ENCODE data around the gene ATP9B.

GRCh38 chr18:79402977-79403722, 334.0 kb downstream of the ATP9B start:
- no peak for TF ChIP-seq CTCF (IDR thresholded peaks at IDR 0.05)
- no peak for TF ChIP-seq POLR2A (IDR thresholded peaks at IDR 0.05)
- TF ChIP-seq EP300 (IDR thresholded peaks at IDR 0.05) = no peak

Data from ovary (tissue), 3 donors.